ENCODE results near the gene TRABD2B.

TRABD2B gene

GRCh38 chr1:47907177-47907528, 90.0 kb downstream of the TRABD2B start:
- no peak for TF ChIP-seq CTCF (IDR thresholded peaks at IDR 0.05; ENCODE audit: control extremely low read depth, extremely low read depth, low read depth, missing control alignments)
- ChIA-PET CTCF (no interaction called here), POLR2A (no interaction called here)
- no peak for DNase-seq (ENCODE audit: extremely low spot score)

- DNase-seq (ENCODE audit: extremely low spot score): no peak
- no peak for TF ChIP-seq CTCF (IDR thresholded peaks at IDR 0.05; ENCODE audit: control extremely low read depth, extremely low read depth, low read depth, missing control alignments)
- POLR2A ChIA-PET: no interaction called here
- CTCF ChIA-PET: no interaction called here
Measured at GRCh38 chr1:47906527-47907176, 90.5 kb downstream of the TRABD2B start.

GRCh38 chr1:47906009-47906432, 91.2 kb downstream of the TRABD2B start:
- ChIA-PET CTCF (no interaction called here), POLR2A (no interaction called here)
- no peak for DNase-seq (ENCODE audit: extremely low spot score)
- no peak for TF ChIP-seq CTCF (IDR thresholded peaks at IDR 0.05; ENCODE audit: control extremely low read depth, extremely low read depth, low read depth, missing control alignments)

- DNase-seq (ENCODE audit: extremely low spot score): no peak
- POLR2A ChIA-PET: no interaction called here
- CTCF ChIA-PET: no interaction called here
- TF ChIP-seq CTCF (IDR thresholded peaks at IDR 0.05; ENCODE audit: control extremely low read depth, extremely low read depth, low read depth, missing control alignments): no peak
Measured at GRCh38 chr1:47903723-47904122, 93.5 kb downstream of the TRABD2B start.

- CTCF ChIA-PET: no interaction called here
- no peak for DNase-seq (ENCODE audit: extremely low spot score)
- POLR2A ChIA-PET: no interaction called here
- no peak for TF ChIP-seq CTCF (IDR thresholded peaks at IDR 0.05; ENCODE audit: control extremely low read depth, extremely low read depth, low read depth, missing control alignments)
Measured at GRCh38 chr1:47901001-47901575, 96.1 kb downstream of the TRABD2B start.

GRCh38 chr1:47898133-47898845, 98.9 kb downstream of the TRABD2B start:
- ChIA-PET POLR2A (no interaction called here), CTCF (no interaction called here)
- no peak for DNase-seq (ENCODE audit: extremely low spot score)
- TF ChIP-seq CTCF (IDR thresholded peaks at IDR 0.05; ENCODE audit: control extremely low read depth, extremely low read depth, low read depth, missing control alignments): no peak

All from GM10248 (cell line).